Large intestine (tissue), 3 donors: ENCODE measurements around the gene SAMD4B. TPM values are rescaled to one million over a fixed set of nuclear protein-coding genes. Genes with fewer than 3 reads are reported as not detected.

Source experiments
- DNase-seq, 2 donors: peaks; one replicate each; pipeline versions ENCODE4 v3.0.0 to v3.0.0-alpha.2; 2013
- H3K27ac ChIP-seq: one replicate; pipeline ENCODE4 v1.5.1; 2013; ENCODE audit warnings: low read length
- H3K27me3 ChIP-seq: 2 replicates; pipeline ENCODE4 v1.6.1; 2013; ENCODE audit warnings: low read length; ENCODE audit not compliant: control insufficient read depth, insufficient read depth
- H3K36me3 ChIP-seq: 2 replicates; pipeline ENCODE4 v1.6.1; 2013; ENCODE audit warnings: low read length; ENCODE audit not compliant: control insufficient read depth, insufficient read depth
- H3K4me1 ChIP-seq: one replicate; pipeline ENCODE4 v1.6.1; 2013; ENCODE audit warnings: low read length; ENCODE audit not compliant: control insufficient read depth, insufficient read depth
- H3K4me3 ChIP-seq: one replicate; pipeline ENCODE4 v1.5.1; 2013; ENCODE audit warnings: low read length
- H3K9me3 ChIP-seq: one replicate; pipeline ENCODE4 v1.6.1; 2013; ENCODE audit warnings: mild to moderate bottlenecking, low read depth, low read length, moderate library complexity; ENCODE audit not compliant: control insufficient read depth
- WGBS: methylation state at CpG from one replicate; pipeline ENCODE4 v1.1.5; 2013; ENCODE audit warnings: low lambda C conversion rate; ENCODE audit not compliant: insufficient coverage; 5-methylcytosine and 5-hydroxymethylcytosine counted together
- polyA plus RNA-seq: library from polyadenylated mRNA; unstranded; fragments of 120-200 nt; gene quantifications from one replicate; pipeline ENCODE4 v1.2.1, GENCODE V29; 2013

Gene SAMD4B
- polyA plus RNA-seq, 1 donor, result 94.4 TPM

- H3K27me3 ChIP-seq, result peaks cover 28% of the 10 kb centered on the region
- H3K4me3 ChIP-seq, result no peak overlapping the region
- H3K9me3 ChIP-seq, result peaks cover 16% of the 10 kb centered on the region
- peaks cover 20% of the 10 kb centered on the region for H3K4me1 ChIP-seq
- no peak overlapping the region for H3K27ac ChIP-seq
- no peak for DNase-seq
- no CpG with 5 or more reads among the region's 11 CpGs for WGBS
- H3K36me3 ChIP-seq, result no peaks in the 10 kb centered on the region
These were observed 31.5 kb upstream of the SAMD4B start for GRCh38 chr19:39310558-39311311.

GRCh38 chr19:39314016-39314728 is 28.0 kb upstream of the SAMD4B start:
- H3K27me3 ChIP-seq, result peaks cover 3% of the 10 kb centered on the region
- no peak for DNase-seq
- H3K4me3 ChIP-seq, result no peak overlapping the region
- no peaks in the 10 kb centered on the region for H3K36me3 ChIP-seq
- no CpG with 5 or more reads among the region's 64 CpGs for WGBS
- no peak overlapping the region for H3K27ac ChIP-seq
- peaks cover 13% of the 10 kb centered on the region for H3K9me3 ChIP-seq
- H3K4me1 ChIP-seq, result no peaks in the 10 kb centered on the region

- Histone ChIP-seq H3K4me1 (peaks cover 4% of the 10 kb centered on the region), H3K27me3 (peaks cover 15% of the 10 kb centered on the region), H3K4me3 (no peak overlapping the region), H3K36me3 (no peaks in the 10 kb centered on the region), H3K9me3 (peaks cover 13% of the 10 kb centered on the region), H3K27ac (no peak overlapping the region)
- no CpG with 5 or more reads among the region's 1 CpG for WGBS
- no peak for DNase-seq
These were observed 26.3 kb upstream of the SAMD4B start for GRCh38 chr19:39315933-39316332.

- Histone ChIP-seq H3K9me3 (peaks cover 13% of the 10 kb centered on the region), H3K27me3 (peaks cover 16% of the 10 kb centered on the region), H3K4me1 (peaks cover 4% of the 10 kb centered on the region), H3K4me3 (no peak overlapping the region), H3K36me3 (no peaks in the 10 kb centered on the region), H3K27ac (no peak overlapping the region)
- no peak for DNase-seq
- no CpG with 5 or more reads among the region's 12 CpGs for WGBS
These were observed 25.4 kb upstream of the SAMD4B start for GRCh38 chr19:39316627-39317321.

GRCh38 chr19:39317476-39317875 is 24.7 kb upstream of the SAMD4B start:
- no CpG with 5 or more reads among the region's 4 CpGs for WGBS

GRCh38 chr19:39318071-39318470 is 24.1 kb upstream of the SAMD4B start:
- Histone ChIP-seq H3K36me3 (no peaks in the 10 kb centered on the region), H3K27ac (no peak overlapping the region), H3K4me1 (peaks cover 4% of the 10 kb centered on the region), H3K9me3 (peaks cover 13% of the 10 kb centered on the region), H3K4me3 (no peak overlapping the region), H3K27me3 (peaks cover 17% of the 10 kb centered on the region)
- no peak for DNase-seq
- no CpG with 5 or more reads among the region's 5 CpGs for WGBS

More at GRCh38 chr19:39317476-39317875, 24.7 kb upstream of the SAMD4B start:
- DNase-seq, result no peak
- H3K27me3 ChIP-seq, result peaks cover 17% of the 10 kb centered on the region
- H3K4me1 ChIP-seq, result peaks cover 4% of the 10 kb centered on the region
- H3K36me3 ChIP-seq, result no peaks in the 10 kb centered on the region
- no peak overlapping the region for H3K27ac ChIP-seq
- H3K4me3 ChIP-seq, result no peak overlapping the region
- H3K9me3 ChIP-seq, result peaks cover 13% of the 10 kb centered on the region

- peaks cover 12% of the 10 kb centered on the region for H3K9me3 ChIP-seq
- peaks cover 4% of the 10 kb centered on the region for H3K4me1 ChIP-seq
- H3K27me3 ChIP-seq, result peaks cover 17% of the 10 kb centered on the region
- H3K27ac ChIP-seq, result no peak overlapping the region
- no CpG with 5 or more reads among the region's 4 CpGs for WGBS
- no peak overlapping the region for H3K4me3 ChIP-seq
- no peak for DNase-seq
- H3K36me3 ChIP-seq, result no peaks in the 10 kb centered on the region
These were observed 23.5 kb upstream of the SAMD4B start for GRCh38 chr19:39318690-39319089.

- no peak overlapping the region for H3K4me3 ChIP-seq
- H3K27me3 ChIP-seq, result peaks cover 20% of the 10 kb centered on the region
- H3K9me3 ChIP-seq, result peaks cover 7% of the 10 kb centered on the region
- no peak overlapping the region for H3K27ac ChIP-seq
- no CpG with 5 or more reads among the region's 5 CpGs for WGBS
- H3K4me1 ChIP-seq, result peaks cover 4% of the 10 kb centered on the region
- H3K36me3 ChIP-seq, result no peaks in the 10 kb centered on the region
- DNase-seq, result no peak
These were observed 22.9 kb upstream of the SAMD4B start for GRCh38 chr19:39319098-39319891.

- Histone ChIP-seq H3K4me3 (peak overlapping the region; percentile 46), H3K27ac (no peak overlapping the region)
- no CpG with 5 or more reads among the region's 16 CpGs for WGBS
These were observed 22.4 kb upstream of the SAMD4B start for GRCh38 chr19:39319892-39320248.

More at GRCh38 chr19:39319892-39320248, 22.4 kb upstream of the SAMD4B start:
- H3K9me3 ChIP-seq, result peaks cover 4% of the 10 kb centered on the region
- H3K36me3 ChIP-seq, result no peaks in the 10 kb centered on the region
- no peak for DNase-seq
- peaks cover 4% of the 10 kb centered on the region for H3K4me1 ChIP-seq
- H3K27me3 ChIP-seq, result peaks cover 20% of the 10 kb centered on the region
